T-helper 22 cell (primary cell): Measurements from ENCODE around the gene CD58.
A peak's percentile ranks its signal among the peaks of the same experiment; 100 is the strongest.
"Not testable (repeated sequence)": the region's sequence is repeated elsewhere in the genome, so short reads cannot be mapped to it uniquely, and the experiment has no call there.

Source experiments
- DNase-seq: peaks from one replicate; pipeline ENCODE4 v3.0.0-alpha.2; 2020; ENCODE audit warnings: low read depth

CD58 gene

GRCh38 chr1:116569776-116570357, 959 bp downstream of the CD58 start:
- peak; percentile 56 for DNase-seq

GRCh38 chr1:116569381-116569670, 1.5 kb downstream of the CD58 start:
- no peak for DNase-seq

GRCh38 chr1:116568662-116569380, 2.0 kb downstream of the CD58 start:
- DNase-seq, result no peak

DNA sequence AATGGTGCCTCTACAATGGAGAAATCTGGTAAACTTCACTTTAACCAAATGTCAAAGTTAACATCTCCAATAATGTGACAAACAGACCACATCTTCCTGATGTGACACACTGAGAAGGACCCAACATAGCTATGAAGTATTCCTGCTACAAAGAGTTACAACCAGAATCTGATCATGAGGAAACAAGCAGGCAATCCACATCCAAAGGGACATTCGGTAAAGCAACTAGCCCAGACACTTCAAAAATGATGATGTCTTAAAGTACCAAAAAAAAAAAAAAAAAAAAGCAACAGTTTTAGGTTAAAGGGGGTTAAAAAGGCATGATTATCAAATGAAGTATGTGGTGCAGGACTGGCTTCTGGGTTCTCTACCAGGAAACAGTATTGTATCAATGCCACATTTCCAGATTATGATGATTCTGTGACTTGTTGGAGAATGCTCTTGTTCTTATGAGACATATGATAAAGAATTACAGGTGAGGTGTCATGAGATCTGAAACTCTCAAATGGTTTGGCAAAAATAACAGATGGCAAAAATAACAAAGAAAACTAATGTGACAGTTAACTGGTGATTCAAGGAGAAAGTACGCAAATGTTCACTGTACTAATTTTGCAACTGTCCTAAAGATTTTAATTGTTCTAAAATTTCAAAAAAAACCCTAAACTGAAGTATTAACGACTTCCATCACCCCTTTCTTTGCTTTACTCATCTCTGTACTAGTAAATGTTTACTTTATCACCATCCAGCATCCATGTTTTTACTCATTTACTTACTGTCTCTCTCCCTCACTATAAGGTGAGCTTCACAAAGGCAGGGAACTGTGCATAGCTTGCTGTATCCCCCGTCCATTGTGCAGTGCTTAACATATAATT, 2.8 kb downstream of the CD58 start:
- no peak for DNase-seq

DNA sequence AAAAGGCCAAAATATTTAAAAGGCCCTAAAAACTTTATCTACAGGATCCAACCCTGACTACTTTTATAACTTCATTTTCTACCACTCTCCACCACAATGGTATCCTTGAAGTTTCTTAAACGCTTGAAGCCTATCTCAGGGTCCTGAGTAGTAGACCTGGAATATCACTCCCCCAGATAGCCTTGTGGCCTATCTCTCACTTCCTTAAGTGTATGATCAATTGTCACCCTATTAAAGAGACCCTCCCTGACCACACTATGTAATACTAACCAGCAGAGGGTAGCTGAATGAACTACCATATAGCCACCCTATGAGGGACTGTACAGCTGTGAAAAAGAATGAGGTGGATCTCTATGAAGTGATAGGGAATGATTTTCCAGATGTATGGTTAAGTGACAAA, 5.6 kb downstream of the CD58 start:
- DNase-seq, result no peak

DNA sequence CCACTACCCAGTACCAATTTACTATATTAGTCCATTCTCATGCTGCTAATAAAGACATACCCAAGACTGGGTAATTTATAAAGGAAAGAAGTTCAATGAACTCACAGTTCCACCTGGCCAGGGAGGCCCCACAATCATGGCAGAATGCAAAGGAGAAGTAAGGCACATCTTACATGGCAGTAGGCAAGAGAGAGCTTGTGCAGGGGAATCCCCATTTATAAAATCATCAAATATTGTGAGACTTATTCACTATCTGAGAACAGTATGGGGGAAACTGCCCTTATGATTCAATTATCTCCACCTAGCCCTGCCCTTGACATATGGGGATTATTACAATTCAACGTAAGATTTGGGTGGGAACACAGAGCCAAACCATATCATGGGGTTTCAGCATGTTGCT, 6.4 kb downstream of the CD58 start:
- no peak for DNase-seq

- not testable (repeated sequence) for DNase-seq
These were observed 8.4 kb downstream of the CD58 start for GRCh38 chr1:116562465-116562864.

DNA sequence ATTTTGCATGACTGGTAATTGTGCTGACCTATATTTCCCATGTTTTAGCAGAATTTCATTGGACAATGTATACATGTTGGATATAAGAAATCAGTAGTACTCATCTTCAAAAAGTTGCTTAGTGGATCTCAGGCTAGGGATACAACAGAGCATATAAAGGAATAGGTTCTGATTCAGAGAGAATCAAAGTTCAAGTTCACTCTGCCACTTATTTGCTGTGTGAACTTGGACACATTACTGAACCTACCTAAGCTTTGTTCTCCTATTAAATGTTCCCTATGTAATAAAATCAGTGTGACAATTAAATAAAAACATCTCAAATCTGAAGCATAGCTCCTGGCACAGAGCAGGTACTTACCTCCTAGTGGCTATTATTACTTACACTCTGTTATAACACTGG, 9.3 kb downstream of the CD58 start:
- DNase-seq, result no peak

DNA sequence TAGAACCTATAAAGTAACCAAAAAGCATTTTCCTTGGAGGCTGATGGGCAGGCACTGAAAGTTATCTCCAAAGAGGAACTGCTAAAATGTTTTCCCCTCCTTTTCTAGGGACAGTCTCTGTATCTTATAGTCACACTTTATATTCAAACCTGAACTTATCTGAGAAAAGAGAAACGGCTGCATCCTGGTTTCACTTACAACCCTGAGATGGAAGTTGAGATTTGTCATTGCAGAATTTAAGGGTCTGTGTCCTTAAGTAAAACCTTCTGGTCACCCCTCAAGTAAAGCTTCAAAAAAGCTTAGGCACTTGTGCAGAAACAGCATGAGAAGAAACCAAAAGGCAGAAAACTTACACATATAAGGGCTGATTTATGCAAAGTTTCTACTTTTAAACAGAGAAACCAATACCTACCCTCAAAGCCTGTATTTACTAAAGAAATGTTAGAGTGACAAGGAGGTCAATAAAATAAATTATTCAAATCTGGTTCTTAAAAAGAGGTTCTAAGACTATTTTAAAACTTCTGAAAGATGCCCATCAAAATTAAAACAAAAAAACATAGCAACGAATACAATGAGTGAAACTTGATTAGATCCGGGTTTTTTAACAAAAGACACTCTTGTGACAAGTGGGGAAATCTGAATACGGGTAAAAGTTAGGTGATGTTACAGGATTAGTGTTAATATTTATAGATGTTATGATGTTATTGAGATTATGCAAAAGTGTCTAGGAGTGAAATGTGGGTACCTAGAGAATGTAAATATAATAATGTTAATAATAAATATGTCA, 9.9 kb downstream of the CD58 start:
- no peak for DNase-seq

GRCh38 chr1:116559304-116559761, 11.5 kb downstream of the CD58 start:
- DNase-seq, result no peak

DNA sequence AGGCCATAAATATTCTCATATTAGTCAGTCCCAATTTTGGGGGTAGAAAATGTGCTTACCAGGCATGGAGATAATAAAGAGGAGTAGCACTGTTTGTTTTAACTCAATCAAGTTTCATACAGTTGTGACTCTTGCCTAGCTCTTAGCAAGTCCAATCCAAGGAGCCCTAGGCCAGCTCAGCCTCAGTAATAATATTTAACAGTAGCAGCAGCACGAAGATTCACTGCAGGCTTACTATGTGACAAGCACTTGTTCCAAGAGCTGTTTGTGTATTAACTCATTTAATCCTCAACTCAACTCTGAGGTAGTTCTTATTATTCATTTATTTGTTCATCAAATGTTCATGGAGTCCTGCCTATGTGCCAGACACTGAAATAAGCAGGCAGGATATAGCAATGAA, 12.3 kb downstream of the CD58 start:
- no peak for DNase-seq

DNA sequence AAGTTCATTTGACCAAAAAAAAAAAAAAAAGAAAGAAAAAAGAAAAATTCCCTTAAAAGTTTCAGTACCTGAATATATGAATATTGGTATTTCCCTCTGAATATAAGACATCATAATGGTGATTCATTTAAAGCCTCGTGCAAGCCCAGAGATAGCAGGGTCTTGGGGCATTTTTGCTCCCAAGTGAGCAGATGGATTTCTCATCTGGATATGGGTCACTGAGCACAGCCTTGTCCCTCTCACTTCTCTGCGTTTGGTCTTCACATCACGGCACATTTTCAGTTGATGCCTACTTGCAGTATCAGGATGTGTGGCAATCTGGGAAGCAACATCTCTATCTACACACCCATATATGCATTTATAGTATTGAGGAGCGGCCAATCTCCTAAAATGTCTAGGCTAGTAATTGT, 12.7 kb downstream of the CD58 start:
- DNase-seq, result no peak

DNA sequence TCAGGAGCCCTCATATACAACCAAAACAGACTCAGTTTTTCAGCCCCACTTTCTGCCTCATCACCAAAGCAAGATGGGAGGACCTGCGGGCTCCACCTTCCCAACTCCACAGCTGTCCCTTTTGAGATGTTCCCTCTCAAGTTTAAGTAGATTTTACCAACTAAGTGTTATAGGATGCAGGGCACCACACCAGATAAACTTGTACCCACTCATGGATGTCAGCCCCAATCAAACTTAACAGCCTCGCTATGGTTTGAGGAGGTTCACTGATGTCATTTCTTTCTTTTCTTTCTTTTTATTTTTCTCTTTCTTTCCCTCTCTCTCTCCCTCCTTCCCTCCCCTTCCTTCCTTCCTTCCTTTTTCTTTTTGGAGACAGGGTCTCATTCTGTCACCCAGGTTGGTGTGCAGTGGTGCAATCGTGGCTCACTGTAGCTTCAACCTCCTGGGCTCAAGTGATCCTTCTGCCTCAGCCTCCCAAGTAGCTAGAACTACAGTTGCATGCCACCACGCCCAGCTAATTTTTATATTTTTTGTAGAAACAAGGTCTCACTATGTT, 13.4 kb downstream of the CD58 start:
- no peak for DNase-seq

GRCh38 chr1:116556289-116557006, 14.4 kb downstream of the CD58 start:
- peak; percentile 78 for DNase-seq

DNA sequence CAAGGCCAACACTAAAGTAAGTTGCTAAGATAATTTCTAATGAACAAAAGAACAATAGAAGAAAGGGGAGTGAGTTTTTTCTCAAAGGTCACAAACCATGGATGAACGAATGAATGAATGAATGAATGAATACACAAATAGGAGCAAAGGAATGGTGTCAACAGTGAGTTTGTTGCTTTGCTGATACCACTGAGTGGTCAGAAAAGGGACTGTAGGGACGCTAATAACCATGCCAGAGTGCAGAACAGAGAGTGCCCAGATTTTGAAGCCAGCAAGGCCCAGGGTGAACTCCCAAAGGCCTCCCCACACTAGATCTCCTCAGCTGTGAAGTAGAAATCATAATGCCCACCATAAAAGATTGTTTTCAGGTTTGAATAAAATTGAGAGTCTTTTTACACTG, 15.9 kb downstream of the CD58 start:
- DNase-seq, result no peak

DNA sequence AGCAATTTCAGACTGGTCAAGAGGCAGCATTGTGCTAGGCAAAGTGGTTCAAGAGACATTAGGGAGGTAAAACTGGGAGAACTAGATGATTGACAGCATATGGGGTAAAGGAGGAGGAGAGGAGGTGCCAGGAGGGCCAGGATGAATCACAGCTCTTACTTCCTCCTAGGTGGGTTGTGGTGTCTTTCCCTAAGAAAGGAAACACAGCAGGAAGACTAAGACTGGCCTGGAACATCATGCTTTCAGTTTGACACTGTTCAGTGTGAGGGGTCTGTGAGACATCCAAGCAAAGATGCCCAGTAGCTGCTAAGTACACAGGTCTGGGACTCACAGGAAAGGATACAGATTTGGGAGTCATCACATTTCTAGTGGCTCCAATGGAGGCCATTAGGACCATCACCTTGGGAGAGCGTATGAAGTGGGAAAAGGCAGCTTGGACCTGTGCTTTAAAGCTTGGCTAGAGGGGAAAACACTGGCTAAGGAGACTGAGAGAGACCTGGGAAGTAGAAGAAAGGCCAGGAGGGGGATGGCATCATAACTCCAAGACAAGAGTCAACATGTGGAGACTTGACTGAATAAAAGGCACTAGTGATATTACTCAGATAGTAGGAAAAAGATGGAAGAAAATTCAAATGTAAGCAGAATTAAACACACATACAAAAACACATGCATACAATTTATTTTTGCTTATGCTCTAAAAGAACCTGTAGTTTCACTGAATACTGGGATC, 17.3 kb downstream of the CD58 start:
- DNase-seq, result no peak

GRCh38 chr1:116546354-116546977, 24.4 kb downstream of the CD58 start:
- DNase-seq, result no peak

- no peak for DNase-seq
These were observed 25.5 kb downstream of the CD58 start for GRCh38 chr1:116545359-116545705.

GRCh38 chr1:116544588-116545358, 26.1 kb downstream of the CD58 start:
- no peak for DNase-seq

DNA sequence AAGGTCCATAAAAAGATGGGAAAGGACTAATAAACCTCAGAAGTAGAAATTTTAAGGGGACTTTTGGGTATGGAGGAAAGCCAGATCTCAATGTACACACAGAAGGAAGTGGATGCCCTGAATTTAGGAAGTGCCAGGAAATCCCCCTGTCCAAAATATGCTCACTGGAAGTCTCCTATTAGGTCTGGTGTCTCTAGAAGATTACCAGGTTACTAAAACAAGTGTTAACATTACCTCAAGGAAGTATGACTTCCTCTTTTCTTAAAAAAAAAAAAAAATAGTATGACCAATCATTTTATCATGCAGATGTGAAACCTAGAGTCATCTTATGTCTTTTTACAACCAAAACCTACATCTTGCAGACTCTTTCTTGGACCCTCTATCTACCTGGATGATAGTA, 30.7 kb downstream of the CD58 start:
- DNase-seq, result no peak
